K562 (cell line): ENCODE data around the gene IRF9. TPM values are rescaled to one million over a fixed set of nuclear protein-coding genes. Genes with fewer than 3 reads are reported as not detected.

ENCODE experiments used
- ATAC-seq: fragments of 200-7000 bp; cut with Tn5 transposase; 3 replicates; pipeline ENCODE4 v1.9.1; 2020; ENCODE audit warnings: moderate library complexity
- BruUV-seq: library from RNA; stranded (reverse); fragments of 400-500 nt; replicated peaks from 2 replicates; lab custom pipeline; 2021; lab: Mats Ljungman, UMichigan
- CTCF ChIA-PET: fragments of 300-600 bp; formaldehyde crosslinking; extraction: SDS; loops from one replicate; lab custom pipeline; 2021; ENCODE audit warnings: low intra/inter-chr PET ratio; lab: Yijun Ruan, JAX
- POLR2A ChIA-PET: fragments of 300-600, 350-650 bp; sonication (Branson Sonifier 250); formaldehyde crosslinking; extraction: SDS; loops from one replicate; lab custom pipeline; 2021; ENCODE audit warnings: antibody characterized with exemption, inconsistent platforms; lab: Yijun Ruan, JAX
- DNase-seq, 4 experiments: peaks; one replicate each; pipeline versions ENCODE4 v3.0.0 to v3.0.0-alpha.2; 2011 to 2018; ENCODE audit warnings: low spot score in 3 of 4, mixed read lengths in 3 of 4; ENCODE audit errors: extremely low read depth in 1 of 4
- FAIRE-seq: peaks from 2 replicates; lab custom pipeline; 2011; peaks lifted over from hg19 to GRCh38; lab: Jason Lieb, UNC
- H2AFZ ChIP-seq: 2 replicates; pipeline ENCODE4 v1.6.0; 2011; ENCODE audit warnings: low read depth, low read length, control low read depth, inconsistent platforms
- H3K27ac ChIP-seq: fragments of 200-600 bp; 3 replicates; pipeline ENCODE4 v1.8.0; 2011; ENCODE audit warnings: low read depth, mild to moderate bottlenecking, control low read depth, inconsistent platforms, low read length, moderate library complexity, mixed read lengths; ENCODE audit errors: extremely low read depth
- H3K27me3 ChIP-seq, 2 experiments: fragments of 300-600 bp in 1 of 2; 2 replicates in 1 of 2; 3 replicates in 1 of 2; pipeline versions ENCODE4 v1.6.0 to v1.8.0; 2011; ENCODE audit warnings: inconsistent platforms in 2 of 2, low read length in 2 of 2, mild to moderate bottlenecking in 1 of 2, mixed read lengths in 1 of 2, moderate library complexity in 1 of 2; ENCODE audit not compliant: control insufficient read depth in 2 of 2, insufficient read depth in 2 of 2
- H3K36me3 ChIP-seq: fragments of 300-600 bp; 3 replicates; pipeline ENCODE4 v1.8.0; 2011; ENCODE audit warnings: mild to moderate bottlenecking, low read length, inconsistent platforms; ENCODE audit not compliant: control insufficient read depth, insufficient read depth
- H3K4me1 ChIP-seq, 2 experiments: fragments of 200-600 bp in 1 of 2; replicated peaks in 1 of 2; 2 replicates in 1 of 2; 3 replicates in 1 of 2; pipeline versions ENCODE4 v1.5.1 to v1.8.0; 2011; ENCODE audit warnings: inconsistent platforms in 2 of 2, low read length in 2 of 2, mild to moderate bottlenecking in 1 of 2, mixed read lengths in 1 of 2, moderate library complexity in 1 of 2; ENCODE audit not compliant: control insufficient read depth in 2 of 2, insufficient read depth in 2 of 2
- H3K4me2 ChIP-seq: 2 replicates; pipeline ENCODE4 v1.6.1; 2011; ENCODE audit warnings: low read length, control low read depth, inconsistent platforms, mixed read lengths; ENCODE audit not compliant: insufficient read depth
- H3K4me3 ChIP-seq: fragments of 200-600 bp; sonication (generic), shearing (Covaris generic); 2 replicates; pipeline ENCODE4 v1.5.1; 2016; ENCODE audit warnings: control low read depth, inconsistent platforms
- H3K79me2 ChIP-seq: fragments of 200-600 bp; 3 replicates; pipeline ENCODE4 v1.8.0; 2011; ENCODE audit warnings: low read length, inconsistent platforms; ENCODE audit not compliant: control insufficient read depth, insufficient read depth
- H3K9ac ChIP-seq, 2 experiments: 2 replicates each; pipeline versions ENCODE4 v1.6.0 to v1.6.1; 2011; ENCODE audit warnings: low read depth in 2 of 2, low read length in 2 of 2, control low read depth in 1 of 2, inconsistent platforms in 1 of 2, mild to moderate bottlenecking in 1 of 2, mixed read lengths in 1 of 2; ENCODE audit not compliant: insufficient read depth in 1 of 2
- H3K9me1 ChIP-seq: one replicate; pipeline ENCODE4 v1.6.0; 2011; ENCODE audit warnings: inconsistent platforms, mild to moderate bottlenecking, low read length, moderate library complexity; ENCODE audit not compliant: control insufficient read depth, insufficient read depth
- H3K9me3 ChIP-seq: replicated peaks from 2 replicates; pipeline ENCODE4 v1.5.1; 2011; ENCODE audit warnings: low read depth, low read length, inconsistent platforms; ENCODE audit not compliant: control insufficient read depth, insufficient read depth
- H4K20me1 ChIP-seq: replicated peaks from 2 replicates; pipeline ENCODE4 v1.6.1; 2011; ENCODE audit warnings: low read length, inconsistent platforms, mixed read lengths; ENCODE audit not compliant: control insufficient read depth, insufficient read depth
- FOXP4 ChIP-seq: sonication (generic); formaldehyde crosslinking; IDR thresholded peaks from 2 replicates; pipeline ENCODE4 v1.8.0; 2022; ENCODE audit warnings: mild to moderate bottlenecking, missing genetic modification reagents, borderline replicate concordance
- MCM2 ChIP-seq: fragments of 450-650 bp; IDR thresholded peaks from 2 replicates; pipeline ENCODE4 v1.6.1; 2017; ENCODE audit warnings: low read depth, mild to moderate bottlenecking
- NCOA2 ChIP-seq, 2 experiments: fragments of 450-650 bp; IDR thresholded peaks; 2 replicates each; pipeline ENCODE4 v1.6.1; 2018; ENCODE audit warnings: mild to moderate bottlenecking in 2 of 2, moderate library complexity in 1 of 2; ENCODE audit not compliant: partially characterized antibody in 2 of 2
- NFATC3 ChIP-seq: fragments of 450-650 bp; IDR thresholded peaks from 2 replicates; pipeline ENCODE4 v1.6.1; 2017; ENCODE audit warnings: mild to moderate bottlenecking
- WHSC1 ChIP-seq: IDR thresholded peaks from one replicate; pipeline ENCODE4 v1.6.1; 2012; ENCODE audit warnings: low read length, control low read depth, inconsistent platforms
- WGBS: fragments of 100-300 bp; shearing (Covaris generic); methylation state at CpG from one replicate; pipeline ENCODE4 v1.1.6; 2016; ENCODE audit warnings: low coverage, mixed read lengths; ENCODE audit not compliant: insufficient coverage; ENCODE audit errors: missing lambda C conversion rate; 5-methylcytosine and 5-hydroxymethylcytosine counted together
- in situ Hi-C: fragments of 300-500 bp; cut with MboI; formaldehyde crosslinking; loops from 4 replicates; pipeline ENCODE4 v1.15.0; 2018; ENCODE audit warnings: inconsistent platforms, mixed read lengths
- intact Hi-C: fragments of 100-400 bp; cut with micrococcal nuclease; formaldehyde crosslinking; loops from 2 replicates; pipeline ENCODE4 v1.14.2; 2022
- polyA plus RNA-seq, 8 experiments: library from polyadenylated mRNA; depleted of rRNA in 4 of 8; stranded (reverse) in 5 of 8; unstranded in 3 of 8; fragments of >200 nt; fragmentation: Nextera tagmentation in 2 of 8; fragmentation: Illumina TruSeq in 1 of 8; extraction: Ambion mirVana in 2 of 8; extraction: Trizol in 1 of 8; gene quantifications; 2 replicates each; pipeline versions ENCODE4 v1.2.1 to v1.2.3, GENCODE V29; 2011 to 2014; ENCODE audit warnings: inconsistent platforms in 1 of 8, missing spikeins in 1 of 8
- total RNA-seq, 7 experiments: library from RNA; depleted of rRNA in 6 of 7; stranded (reverse); fragments of >200 nt in 6 of 7; fragmentation: Illumina TruSeq in 2 of 7; extraction: Trizol in 2 of 7; gene quantifications; 2 replicates each; pipeline versions ENCODE4 v1.2.1 to v1.2.3, GENCODE V29; 2011 to 2021; ENCODE audit warnings: low replicate concordance in 1 of 7
- TF ChIP-seq, protein P1 (sequence below): fragments of 250-450 bp; sonication (Bioruptor Pico); IDR thresholded peaks from 2 replicates; pipeline ENCODE4 v1.8.0; 2022; ENCODE audit warnings: moderate library complexity, mild to moderate bottlenecking, inconsistent platforms
- TF ChIP-seq, protein P2 (sequence below): fragments of 450-650 bp; IDR thresholded peaks from 2 replicates; pipeline ENCODE4 v1.7.1; 2018; ENCODE audit warnings: mild to moderate bottlenecking, low read depth; ENCODE audit not compliant: partially characterized antibody

IRF9 gene
- total and polyA plus RNA-seq, 9 of the 15 experiments (the other 6 are each of a cell fraction or from before 2014, with no cell fraction given), result 0.79 to 14.8 (median 6.1) TPM

DNA sequence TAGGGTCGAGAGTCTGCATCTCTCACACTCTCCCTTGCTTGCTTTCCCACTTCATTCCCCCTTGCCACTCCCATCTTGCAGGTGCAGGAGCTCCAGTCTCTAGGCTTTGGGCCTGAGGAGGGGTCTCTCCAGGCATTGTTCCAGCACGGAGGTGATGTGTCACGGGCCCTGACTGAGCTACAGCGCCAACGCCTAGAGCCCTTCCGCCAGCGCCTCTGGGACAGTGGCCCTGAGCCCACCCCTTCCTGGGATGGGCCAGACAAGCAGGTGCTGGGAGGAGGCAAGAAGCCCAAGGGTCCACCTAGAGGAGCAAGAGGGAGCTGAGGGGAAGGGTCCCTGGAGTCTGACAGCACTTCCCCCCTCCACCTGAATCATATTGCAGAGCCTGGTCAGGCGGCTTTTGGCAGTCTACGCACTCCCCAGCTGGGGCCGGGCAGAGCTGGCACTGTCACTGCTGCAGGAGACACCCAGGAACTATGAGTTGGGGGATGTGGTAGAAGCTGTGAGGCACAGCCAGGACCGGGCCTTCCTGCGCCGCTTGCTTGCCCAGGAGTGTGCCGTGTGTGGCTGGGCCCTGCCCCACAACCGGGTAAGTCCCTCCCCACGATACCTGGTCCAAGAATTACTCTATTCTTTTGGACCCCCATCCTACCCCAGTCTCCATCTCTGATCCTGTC, 9.5 kb upstream of the IRF9 start:
- no peak overlapping the region for H2AFZ ChIP-seq
- no peaks in the 10 kb centered on the region for H3K27me3 ChIP-seq
- H3K9me3 ChIP-seq, result no peaks in the 10 kb centered on the region
- H3K4me3 ChIP-seq, result no peak overlapping the region
- no peaks in the 10 kb centered on the region for H4K20me1 ChIP-seq
- DNase-seq (no peak), ATAC-seq (no peak), FAIRE-seq (no peak)
- POLR2A ChIA-PET, result interaction anchor here (0.6 to 1.1 kb wide), 2 partner anchors 10 to 513 kb away, joined by 3 read pairs; partner anchors contain the start of gene IRF9
- no peaks in the 10 kb centered on the region for H3K9me1 ChIP-seq
- no peak overlapping the region for H3K4me2 ChIP-seq
- H3K9ac ChIP-seq, result no peak overlapping the region
- 99% methylated on average over 10 of the region's 16 CpGs for WGBS
- intact Hi-C loops, result no loop called here
- H3K4me1 ChIP-seq, result peaks cover 6 to 24% of the 10 kb centered on the region in 2 experiments; a peak in 4 of 5 replicates
- peaks cover 60% of the 10 kb centered on the region; the same call in 2 of the 3 replicates for H3K36me3 ChIP-seq
- TF ChIP-seq MCM2 (no peak), WHSC1 (no peak), FOXP4 (CRISPR knock-in tag) (no peak), NCOA2 (IDR thresholded peaks at IDR 0.05; ENCODE audit: partially characterized antibody in 2 of 2) (no peak), NFATC3 (no peak)
- TF ChIP-seq, protein P1, sequence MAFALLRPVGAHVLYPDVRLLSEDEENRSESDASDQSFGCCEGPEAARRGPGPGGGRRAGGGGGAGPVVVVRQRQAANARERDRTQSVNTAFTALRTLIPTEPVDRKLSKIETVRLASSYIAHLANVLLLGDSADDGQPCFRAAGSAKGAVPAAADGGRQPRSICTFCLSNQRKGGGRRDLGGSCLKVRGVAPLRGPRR, result no peak
- TF ChIP-seq, protein P2, sequence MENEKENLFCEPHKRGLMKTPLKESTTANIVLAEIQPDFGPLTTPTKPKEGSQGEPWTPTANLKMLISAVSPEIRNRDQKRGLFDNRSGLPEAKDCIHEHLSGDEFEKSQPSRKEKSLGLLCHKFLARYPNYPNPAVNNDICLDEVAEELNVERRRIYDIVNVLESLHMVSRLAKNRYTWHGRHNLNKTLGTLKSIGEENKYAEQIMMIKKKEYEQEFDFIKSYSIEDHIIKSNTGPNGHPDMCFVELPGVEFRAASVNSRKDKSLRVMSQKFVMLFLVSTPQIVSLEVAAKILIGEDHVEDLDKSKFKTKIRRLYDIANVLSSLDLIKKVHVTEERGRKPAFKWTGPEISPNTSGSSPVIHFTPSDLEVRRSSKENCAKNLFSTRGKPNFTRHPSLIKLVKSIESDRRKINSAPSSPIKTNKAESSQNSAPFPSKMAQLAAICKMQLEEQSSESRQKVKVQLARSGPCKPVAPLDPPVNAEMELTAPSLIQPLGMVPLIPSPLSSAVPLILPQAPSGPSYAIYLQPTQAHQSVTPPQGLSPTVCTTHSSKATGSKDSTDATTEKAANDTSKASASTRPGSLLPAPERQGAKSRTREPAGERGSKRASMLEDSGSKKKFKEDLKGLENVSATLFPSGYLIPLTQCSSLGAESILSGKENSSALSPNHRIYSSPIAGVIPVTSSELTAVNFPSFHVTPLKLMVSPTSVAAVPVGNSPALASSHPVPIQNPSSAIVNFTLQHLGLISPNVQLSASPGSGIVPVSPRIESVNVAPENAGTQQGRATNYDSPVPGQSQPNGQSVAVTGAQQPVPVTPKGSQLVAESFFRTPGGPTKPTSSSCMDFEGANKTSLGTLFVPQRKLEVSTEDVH, result no peak
- BruUV-seq, result no TSS peak
- in situ Hi-C loops, result no loop called here
- CTCF ChIA-PET, result no interaction called here
- no peak overlapping the region for H3K27ac ChIP-seq
- H3K79me2 ChIP-seq, result peaks cover 16% of the 10 kb centered on the region
